GM20000 (cell line): Measurements from ENCODE around the gene TSPAN5.

Source experiments
- DNase-seq: peaks from one replicate; pipeline ENCODE4 v3.0.0; 2012; ENCODE audit warnings: low spot score
- TF ChIP-seq, protein P1 (sequence below): IDR thresholded peaks from 2 replicates; pipeline ENCODE4 v1.5.1; 2012; ENCODE audit warnings: mild to moderate bottlenecking, control low read depth; ENCODE audit errors: extremely low read depth, missing control alignments

TSPAN5 gene

DNA sequence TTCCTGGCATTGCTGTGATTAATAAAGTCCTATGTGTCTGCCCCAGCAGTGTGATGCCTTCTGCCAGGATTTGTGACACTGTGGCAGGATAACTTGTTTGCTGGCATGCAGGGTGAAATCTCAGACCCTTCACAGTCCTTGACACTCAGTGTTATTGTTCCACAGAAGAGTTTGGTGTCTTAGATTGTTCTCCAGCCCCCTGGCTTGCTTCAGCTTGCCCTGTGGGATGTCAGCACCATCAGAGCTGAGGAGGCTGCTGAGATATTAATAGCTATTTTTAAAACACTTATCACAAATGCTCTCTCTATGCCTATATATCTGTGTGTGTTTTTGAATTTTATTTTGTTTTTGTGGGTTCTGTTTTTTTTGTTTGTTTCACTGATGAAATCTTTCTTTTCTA is 136.9 kb downstream of the TSPAN5 start:
- TF ChIP-seq, protein P1, sequence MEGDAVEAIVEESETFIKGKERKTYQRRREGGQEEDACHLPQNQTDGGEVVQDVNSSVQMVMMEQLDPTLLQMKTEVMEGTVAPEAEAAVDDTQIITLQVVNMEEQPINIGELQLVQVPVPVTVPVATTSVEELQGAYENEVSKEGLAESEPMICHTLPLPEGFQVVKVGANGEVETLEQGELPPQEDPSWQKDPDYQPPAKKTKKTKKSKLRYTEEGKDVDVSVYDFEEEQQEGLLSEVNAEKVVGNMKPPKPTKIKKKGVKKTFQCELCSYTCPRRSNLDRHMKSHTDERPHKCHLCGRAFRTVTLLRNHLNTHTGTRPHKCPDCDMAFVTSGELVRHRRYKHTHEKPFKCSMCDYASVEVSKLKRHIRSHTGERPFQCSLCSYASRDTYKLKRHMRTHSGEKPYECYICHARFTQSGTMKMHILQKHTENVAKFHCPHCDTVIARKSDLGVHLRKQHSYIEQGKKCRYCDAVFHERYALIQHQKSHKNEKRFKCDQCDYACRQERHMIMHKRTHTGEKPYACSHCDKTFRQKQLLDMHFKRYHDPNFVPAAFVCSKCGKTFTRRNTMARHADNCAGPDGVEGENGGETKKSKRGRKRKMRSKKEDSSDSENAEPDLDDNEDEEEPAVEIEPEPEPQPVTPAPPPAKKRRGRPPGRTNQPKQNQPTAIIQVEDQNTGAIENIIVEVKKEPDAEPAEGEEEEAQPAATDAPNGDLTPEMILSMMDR = no peak
- no peak for DNase-seq

DNA sequence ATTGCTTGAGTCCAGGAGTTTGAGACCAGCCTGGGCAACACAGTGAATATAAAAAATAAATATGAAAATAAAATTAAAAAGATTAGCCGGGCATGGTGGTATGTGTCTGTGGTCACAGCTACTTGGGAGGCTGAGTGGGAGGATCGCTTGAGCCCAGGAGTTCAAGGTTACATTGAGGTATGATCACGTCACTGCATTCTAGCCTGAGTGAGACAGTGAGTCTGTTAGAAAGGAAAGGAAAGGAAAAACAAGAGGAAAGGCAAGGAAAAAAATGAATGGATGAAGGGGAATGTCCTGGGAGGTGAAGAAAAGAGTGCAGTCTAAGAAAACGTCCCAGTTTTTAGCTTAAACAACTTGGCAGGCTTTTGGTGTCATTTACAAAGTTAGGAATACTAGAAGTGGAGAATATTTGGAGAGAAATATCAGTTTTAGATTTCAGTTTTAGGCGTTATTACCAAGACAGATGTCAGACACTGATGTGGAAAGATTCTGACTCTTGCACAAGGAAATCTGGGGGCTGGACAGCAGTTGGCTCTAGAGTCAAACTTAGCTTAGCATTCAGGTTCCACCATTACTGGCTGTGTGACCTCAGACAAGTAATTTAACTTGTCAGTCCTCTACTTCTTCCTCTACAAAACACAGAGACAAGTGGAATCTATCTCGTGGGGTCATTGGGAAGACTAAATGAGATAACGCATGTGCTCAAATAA is 139.0 kb downstream of the TSPAN5 start:
- no peak for DNase-seq
- TF ChIP-seq, protein P1 = no peak

DNA sequence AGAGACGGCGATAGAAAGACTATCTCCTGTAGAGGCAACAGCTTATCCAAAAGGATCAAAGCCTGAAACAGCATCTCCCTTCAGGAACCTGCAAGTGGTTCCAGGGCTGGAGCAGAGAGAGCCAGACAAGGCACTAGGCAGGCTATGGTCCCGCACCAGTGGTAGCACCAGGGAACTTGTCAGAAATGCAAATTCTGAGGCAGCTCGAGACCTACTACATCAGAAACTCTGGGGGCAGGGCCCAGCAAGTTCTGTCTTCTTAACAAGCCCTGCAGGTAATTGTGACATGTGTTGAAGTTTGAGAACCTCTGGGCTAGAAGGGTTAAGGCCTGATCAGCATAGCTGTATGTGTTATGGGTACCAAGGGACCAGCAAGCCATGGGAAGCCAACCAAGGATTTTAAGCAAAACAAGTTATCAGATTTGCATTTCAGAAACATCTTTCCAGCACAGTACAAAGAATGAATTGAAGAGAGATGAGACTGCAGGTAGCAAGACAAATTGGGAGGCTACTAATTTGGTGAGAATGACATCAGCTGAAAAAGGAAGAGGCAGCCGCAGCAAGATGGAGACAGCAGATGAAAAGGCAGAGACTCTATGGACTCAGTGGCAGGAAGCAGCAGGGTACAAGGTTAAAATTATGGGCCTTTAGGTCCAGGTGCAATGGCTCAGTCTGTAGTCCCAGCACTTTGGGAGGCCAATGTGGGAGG is 139.7 kb downstream of the TSPAN5 start:
- DNase-seq = peak; percentile 25
- TF ChIP-seq, protein P1 = no peak

DNA sequence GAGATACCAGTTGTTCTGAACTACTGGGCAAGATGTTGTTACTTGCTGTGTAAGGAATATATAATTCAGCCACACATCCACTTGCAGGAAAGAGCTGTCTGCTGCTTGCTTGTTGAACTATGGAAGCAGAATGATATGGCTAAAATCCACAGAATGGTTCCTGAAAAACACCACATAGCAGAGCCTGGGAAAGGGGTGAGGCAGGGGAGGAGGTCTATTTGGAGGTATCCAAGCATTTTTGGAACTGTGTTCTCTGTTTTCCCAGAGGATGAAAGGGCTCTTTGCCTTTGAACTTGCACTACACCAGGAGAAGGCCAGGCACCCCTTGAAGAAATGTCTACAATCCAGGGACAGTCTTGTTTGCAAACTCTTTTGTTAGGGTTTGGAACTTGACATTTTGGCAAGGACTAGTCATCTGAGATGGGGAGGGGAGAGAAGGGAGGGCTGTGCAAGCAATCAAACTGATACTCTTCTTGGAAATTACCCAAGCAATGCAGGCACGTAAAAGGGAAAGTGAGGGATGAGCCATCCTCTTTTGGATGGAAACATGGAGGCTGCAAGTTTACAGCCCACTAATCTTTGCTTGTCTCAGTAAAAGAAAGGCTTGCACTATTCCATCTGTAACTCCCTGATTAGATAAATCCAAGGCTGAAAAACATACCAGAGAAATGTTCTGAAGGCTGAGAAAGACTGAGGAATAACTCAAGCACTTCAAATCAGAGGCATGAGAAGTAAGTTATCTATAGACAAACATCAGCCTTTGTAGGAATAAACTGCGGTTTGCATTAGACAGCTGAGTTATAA is 141.0 kb downstream of the TSPAN5 start:
- TF ChIP-seq, protein P1 = no peak
- DNase-seq = no peak

DNA sequence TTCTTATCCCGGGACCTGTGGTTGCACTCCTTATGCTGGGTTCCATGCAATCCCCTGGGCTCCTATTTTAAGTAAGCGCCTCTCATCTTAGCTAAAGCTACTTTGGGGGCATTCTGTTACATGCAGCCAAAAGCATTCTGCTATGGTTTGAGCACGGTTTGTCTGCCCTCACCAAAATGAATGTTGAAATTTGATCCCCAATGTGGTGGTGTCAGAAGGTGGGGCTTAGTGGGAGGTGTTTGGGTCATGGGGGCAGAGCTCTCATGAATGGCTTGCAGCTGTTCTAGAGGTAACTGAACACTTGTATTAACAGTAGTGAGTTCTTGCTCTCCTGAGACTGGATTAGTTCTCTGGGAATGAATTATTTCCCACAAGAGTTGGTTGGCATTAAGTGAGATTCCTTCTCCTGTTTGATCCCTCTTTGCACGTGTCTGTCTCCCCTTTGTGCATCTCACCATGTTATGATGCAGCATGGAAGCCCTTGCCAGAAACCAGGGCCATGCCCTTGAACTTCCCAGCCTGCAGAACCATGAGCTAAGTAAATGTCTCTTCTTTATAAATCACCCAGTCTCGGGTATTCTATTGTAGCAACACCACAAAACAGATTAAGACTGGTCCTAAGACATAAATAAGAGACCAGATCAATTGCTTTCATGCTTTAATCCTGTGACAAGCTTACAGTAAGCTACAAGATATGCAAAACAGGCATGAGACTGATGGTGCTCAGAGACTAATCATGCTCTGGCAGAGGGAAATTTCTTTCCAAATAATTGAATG is 141.8 kb downstream of the TSPAN5 start:
- no peak for DNase-seq
- TF ChIP-seq, protein P1 = no peak

DNA sequence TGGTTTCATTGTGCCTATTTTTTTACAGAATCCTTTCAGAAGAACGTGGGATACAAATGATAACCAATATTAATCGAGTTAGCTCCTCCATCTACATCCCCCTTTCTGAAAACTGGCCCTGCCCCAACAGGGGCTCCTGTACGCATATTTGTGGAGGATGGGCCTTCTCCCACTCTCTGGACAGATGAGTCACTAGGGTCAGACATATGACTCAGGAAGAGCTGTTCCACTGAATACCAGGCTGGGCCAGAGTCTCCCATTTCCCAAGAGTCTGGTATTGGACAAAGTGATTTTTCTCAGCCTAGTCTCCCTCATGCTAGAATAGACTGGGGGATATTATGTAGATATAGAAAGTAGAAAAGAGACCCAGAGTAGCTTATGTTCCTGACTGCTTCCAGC is 142.4 kb downstream of the TSPAN5 start:
- TF ChIP-seq, protein P1 = no peak
- no peak for DNase-seq

DNA sequence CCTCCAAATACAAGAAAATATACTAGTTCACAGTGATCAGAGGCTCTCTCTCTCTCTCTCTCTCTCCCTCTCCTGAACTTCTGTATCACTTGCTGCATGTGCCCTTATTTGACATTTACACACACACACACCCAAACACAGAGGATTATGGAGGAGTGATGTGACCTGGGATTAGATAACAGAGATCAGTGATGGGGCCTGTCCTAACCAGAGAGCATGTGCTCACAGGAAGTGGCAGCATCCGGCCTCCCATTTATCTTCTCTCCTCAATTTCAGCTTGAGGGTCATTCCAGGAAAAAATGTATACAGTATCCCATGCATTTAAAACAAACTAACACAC is 143.0 kb downstream of the TSPAN5 start:
- no peak for DNase-seq
- TF ChIP-seq, protein P1 = no peak
